OCI-LY3 (cell line): ENCODE results near the gene KDM5A.
"Not testable (repeated sequence)": the region's sequence is repeated elsewhere in the genome, so short reads cannot be mapped to it uniquely, and the experiment has no call there.

ENCODE experiments used
- CTCF ChIP-seq: fragments of 200-600, 300-600 bp; sonication (generic); IDR thresholded peaks from 2 replicates; pipeline ENCODE4 v1.5.1; 2014; ENCODE audit warnings: antibody characterized with exemption, low read length, low read depth
- EZH2phosphoT487 ChIP-seq: fragments of 200-600 bp; shearing (Covaris generic); IDR thresholded peaks from 2 replicates; pipeline ENCODE4 v1.6.1; 2018; ENCODE audit warnings: antibody characterized with exemption, mixed run types, low read depth

GRCh38 chr12:299511-299910, 89.6 kb downstream of the KDM5A start:
- TF ChIP-seq CTCF, EZH2phosphoT487: not testable (repeated sequence)
